Adrenal gland (tissue), 5 donors: ENCODE results near the gene PDE8A.

Experiments used
- CTCF ChIP-seq, 6 experiments: fragments of 450-650 bp in 4 of 6; fragments of 200-600 bp in 2 of 6; sonication (generic) in 1 of 6; IDR thresholded peaks; 1 replicate in 5 of 6; 2 replicates in 1 of 6; pipeline versions ENCODE4 v1.5.1 to v1.8.0; 2016 to 2021; ENCODE audit warnings: antibody characterized with exemption in 6 of 6, mild to moderate bottlenecking in 2 of 6, moderate library complexity in 1 of 6
- POLR2A ChIP-seq, 2 donors: fragments of 450-650 bp; IDR thresholded peaks; one replicate each; pipeline ENCODE4 v1.6.1; 2017; ENCODE audit warnings: antibody characterized with exemption in 2 of 2, mild to moderate bottlenecking in 2 of 2, moderate library complexity in 1 of 2
- donor health status: DM: no; HTN: no; CAD: no.

- TF ChIP-seq POLR2A (IDR thresholded peaks at IDR 0.05) (no peak), CTCF (IDR thresholded peaks at IDR 0.05) (no peak)
Observed at GRCh38 chr15:85137489-85138168, 156.0 kb downstream of the PDE8A start.
